Stomach (tissue), 9 donors: ENCODE measurements around the gene PHF19. TPM values are rescaled to one million over a fixed set of nuclear protein-coding genes. Genes with fewer than 3 reads are reported as not detected.

Experiments used
- DNase-seq, 2 donors: peaks; one replicate each; pipeline versions ENCODE4 v3.0.0 to v3.0.0-alpha.2; 2013 to 2019
- H3K27ac ChIP-seq, 5 donors: fragments of 200-600 bp in 4 of 5; sonication (generic) in 4 of 5; one replicate each; pipeline ENCODE4 v1.5.1; 2013 to 2019; ENCODE audit warnings: mild to moderate bottlenecking in 1 of 5, moderate library complexity in 1 of 5
- H3K27me3 ChIP-seq, 3 donors: fragments of 200-600 bp; sonication (generic); one replicate each; pipeline ENCODE4 v1.5.1; 2017 to 2019; ENCODE audit warnings: mixed run types in 1 of 3
- H3K36me3 ChIP-seq, 4 donors: fragments of 200-600 bp; sonication (generic); 1 replicate in 3 of 4; 2 replicates in 1 of 4; pipeline ENCODE4 v1.5.1; 2016 to 2019
- H3K4me1 ChIP-seq, 4 donors: fragments of 200-600 bp; sonication (generic); one replicate each; pipeline ENCODE4 v1.5.1; 2016 to 2019
- H3K4me3 ChIP-seq, 4 donors: fragments of 200-600 bp; sonication (generic) in 3 of 4; one replicate each; pipeline ENCODE4 v1.5.1; 2016 to 2019; ENCODE audit warnings: mild to moderate bottlenecking in 1 of 4
- H3K9me3 ChIP-seq, 4 donors: fragments of 200-600 bp; sonication (generic); one replicate each; pipeline ENCODE4 v1.5.1; 2016 to 2019
- EP300 ChIP-seq: sonication (generic); formaldehyde crosslinking; IDR thresholded peaks from one replicate; pipeline ENCODE4 v1.6.1; 2017; ENCODE audit warnings: antibody characterized with exemption
- POLR2A ChIP-seq, 4 donors: fragments of 450-650 bp; IDR thresholded peaks; one replicate each; pipeline ENCODE4 v1.6.1; 2016; ENCODE audit warnings: antibody characterized with exemption in 4 of 4, control low read depth in 2 of 4, mild to moderate bottlenecking in 1 of 4, moderate library complexity in 1 of 4
- POLR2AphosphoS5 ChIP-seq, 3 donors: sonication (generic); formaldehyde crosslinking; IDR thresholded peaks; one replicate each; pipeline ENCODE4 v1.6.1; 2016; ENCODE audit warnings: antibody characterized with exemption in 3 of 3
- WGBS, 5 donors: extraction: QIAGEN DNeasy Blood & Tissue Kit in 3 of 5; methylation state at CpG; one replicate each; pipeline versions ENCODE4 v1.1.5 to v1.1.7; 2013 to 2018; 5-methylcytosine and 5-hydroxymethylcytosine counted together
- intact Hi-C: fragments of 100-400 bp; cut with DNase I; formaldehyde crosslinking; loops from one replicate; pipeline ENCODE4 v1.15.1; 2023; ENCODE audit warnings: low total_unique reads
- polyA plus RNA-seq, 3 donors: library from polyadenylated mRNA; stranded (reverse); fragments of 200-250 nt; gene quantifications; one replicate each; pipeline ENCODE4 v1.2.3, GENCODE V29; 2013
- total RNA-seq, 5 donors: library from RNA; depleted of rRNA; stranded (reverse); fragments of >200 nt; gene quantifications; one replicate each; pipeline versions ENCODE4 v1.1.0 to v1.2.3, GENCODE V29; 2014 to 2016
- TF ChIP-seq, protein P1 (sequence below), 7 experiments: fragments of 450-650 bp in 4 of 7; fragments of 200-600 bp in 3 of 7; sonication (generic) in 3 of 7; IDR thresholded peaks; one replicate each; pipeline ENCODE4 v1.5.1; 2016 to 2019; ENCODE audit warnings: antibody characterized with exemption in 7 of 7, control low read depth in 2 of 7, mild to moderate bottlenecking in 1 of 7
- donor health status: healthy with polysubstance abuse.
- donor health status: Bipolar disorder and iron deficiency.
- donor health status: healthy.

Gene PHF19
- total and polyA plus RNA-seq, 8 donors = 10.7 to 251 (median 27.2) TPM

DNA sequence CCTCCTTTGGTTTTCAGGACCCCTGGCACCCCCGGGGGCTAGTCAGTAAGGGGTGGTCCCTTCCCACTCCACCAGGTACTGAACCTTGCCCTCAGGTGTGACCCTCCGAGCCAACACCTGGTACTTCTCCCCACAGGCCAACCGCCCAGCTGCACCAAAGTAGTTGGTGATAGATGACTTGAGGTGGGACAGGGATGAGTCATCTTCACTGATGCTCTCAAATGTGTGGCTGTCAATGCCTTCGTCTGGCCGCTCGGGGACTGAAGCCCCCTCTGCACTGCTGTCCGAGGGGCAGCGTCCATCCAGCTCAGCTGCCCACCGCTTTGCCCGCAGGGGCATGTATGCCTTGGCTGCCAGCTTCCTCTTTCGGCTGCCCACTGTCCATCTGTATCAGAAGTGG is 19.1 kb downstream of the PHF19 start:
- Histone ChIP-seq H3K36me3 (peaks cover 43 to 79% (median 66%) of the 10 kb centered on the region in 4 donors), H3K4me1 (peaks cover 7 to 21% (median 18%) of the 10 kb centered on the region in 4 donors), H3K27ac (peak overlapping the region in 3 of 5 donors; percentile 37 to 42 (median 38)), H3K9me3 (no peaks in the 10 kb centered on the region), H3K4me3 (no peak overlapping the region), H3K27me3 (no peaks in the 10 kb centered on the region)
- WGBS, 5 donors = 76 to 93% (median 90%) methylated on average over 7 to 11 of the region's 11 CpGs
- TF ChIP-seq, protein P1, sequence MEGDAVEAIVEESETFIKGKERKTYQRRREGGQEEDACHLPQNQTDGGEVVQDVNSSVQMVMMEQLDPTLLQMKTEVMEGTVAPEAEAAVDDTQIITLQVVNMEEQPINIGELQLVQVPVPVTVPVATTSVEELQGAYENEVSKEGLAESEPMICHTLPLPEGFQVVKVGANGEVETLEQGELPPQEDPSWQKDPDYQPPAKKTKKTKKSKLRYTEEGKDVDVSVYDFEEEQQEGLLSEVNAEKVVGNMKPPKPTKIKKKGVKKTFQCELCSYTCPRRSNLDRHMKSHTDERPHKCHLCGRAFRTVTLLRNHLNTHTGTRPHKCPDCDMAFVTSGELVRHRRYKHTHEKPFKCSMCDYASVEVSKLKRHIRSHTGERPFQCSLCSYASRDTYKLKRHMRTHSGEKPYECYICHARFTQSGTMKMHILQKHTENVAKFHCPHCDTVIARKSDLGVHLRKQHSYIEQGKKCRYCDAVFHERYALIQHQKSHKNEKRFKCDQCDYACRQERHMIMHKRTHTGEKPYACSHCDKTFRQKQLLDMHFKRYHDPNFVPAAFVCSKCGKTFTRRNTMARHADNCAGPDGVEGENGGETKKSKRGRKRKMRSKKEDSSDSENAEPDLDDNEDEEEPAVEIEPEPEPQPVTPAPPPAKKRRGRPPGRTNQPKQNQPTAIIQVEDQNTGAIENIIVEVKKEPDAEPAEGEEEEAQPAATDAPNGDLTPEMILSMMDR (IDR thresholded peaks at IDR 0.05) = no peak
- no peak for TF ChIP-seq EP300
- no peak for TF ChIP-seq POLR2A (IDR thresholded peaks at IDR 0.05)
- TF ChIP-seq POLR2AphosphoS5 (IDR thresholded peaks at IDR 0.05) = no peak
- DNase-seq = no peak
- intact Hi-C loops = no loop called here

GRCh38 chr9:120857481-120857880 is 19.5 kb downstream of the PHF19 start:
- intact Hi-C loops = no loop called here
- H3K27ac ChIP-seq = peak overlapping the region in 3 of 5 donors; percentile 37 to 42 (median 38)
- H3K36me3 ChIP-seq = peaks cover 38 to 79% (median 66%) of the 10 kb centered on the region in 4 donors
- peak in 1 of 2 donors; percentile 50 for DNase-seq
- 32 to 58% (median 44%) methylated on average over 7 of the region's 7 CpGs for WGBS, 5 donors
- H3K9me3 ChIP-seq = no peaks in the 10 kb centered on the region
- no peaks in the 10 kb centered on the region for H3K27me3 ChIP-seq
- H3K4me3 ChIP-seq = no peak overlapping the region
- TF ChIP-seq POLR2A (IDR thresholded peaks at IDR 0.05) (no peak), POLR2AphosphoS5 (IDR thresholded peaks at IDR 0.05) (no peak), EP300 (no peak)
- TF ChIP-seq, protein P1 (IDR thresholded peaks at IDR 0.05) = no peak
- H3K4me1 ChIP-seq = peaks cover 7 to 22% (median 19%) of the 10 kb centered on the region in 4 donors

DNA sequence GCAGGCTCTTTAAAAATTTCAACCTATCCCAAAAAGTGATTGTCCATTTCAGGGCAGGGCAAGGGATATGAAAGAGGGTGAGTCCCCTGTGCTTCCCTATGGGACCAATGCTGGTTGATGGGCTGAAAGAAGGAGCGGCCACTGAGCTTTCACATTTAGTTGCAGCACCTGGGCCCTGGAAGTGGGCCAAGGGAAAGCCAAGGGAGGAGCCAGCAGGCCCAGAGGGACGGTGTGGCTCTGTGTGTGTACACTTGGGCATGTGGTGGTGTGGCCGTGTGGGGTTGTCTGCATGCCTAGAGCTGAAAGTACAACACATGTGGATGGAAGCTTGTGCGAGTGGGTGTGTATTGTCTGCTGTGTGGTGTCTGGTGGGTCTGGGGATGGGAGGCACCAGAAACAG is 20.3 kb downstream of the PHF19 start:
- peak; percentile 61 to 88 for DNase-seq

GRCh38 chr9:120855827-120856670 is 20.9 kb downstream of the PHF19 start:
- TF ChIP-seq, protein P1 (IDR thresholded peaks at IDR 0.05) = no peak
- TF ChIP-seq POLR2AphosphoS5 (IDR thresholded peaks at IDR 0.05) = no peak
- TF ChIP-seq POLR2A (IDR thresholded peaks at IDR 0.05) = no peak
- TF ChIP-seq EP300 = no peak
- H3K27me3 ChIP-seq = no peaks in the 10 kb centered on the region
- WGBS, 5 donors = 86 to 92% (median 89%) methylated on average over 6 to 7 of the region's 7 CpGs
- intact Hi-C loops = no loop called here
- no peaks in the 10 kb centered on the region for H3K9me3 ChIP-seq
- H3K27ac ChIP-seq = no peak overlapping the region
- H3K36me3 ChIP-seq = peaks cover 30 to 79% (median 63%) of the 10 kb centered on the region in 4 donors
- H3K4me1 ChIP-seq = peaks cover 7 to 22% (median 19%) of the 10 kb centered on the region in 4 donors
- DNase-seq = no peak
- no peak overlapping the region for H3K4me3 ChIP-seq

More for the DNA sequence above, 20.3 kb downstream of the PHF19 start:
- Histone ChIP-seq H3K36me3 (peaks cover 34 to 79% (median 65%) of the 10 kb centered on the region in 4 donors), H3K27me3 (no peaks in the 10 kb centered on the region), H3K4me3 (no peak overlapping the region), H3K27ac (peak overlapping the region in 1 of 5 donors; percentile 42), H3K9me3 (no peaks in the 10 kb centered on the region), H3K4me1 (peaks cover 7 to 22% (median 19%) of the 10 kb centered on the region in 4 donors)
- peak in 1 of 3 donors; percentile 54 for TF ChIP-seq POLR2AphosphoS5 (IDR thresholded peaks at IDR 0.05)
- no peak for TF ChIP-seq POLR2A (IDR thresholded peaks at IDR 0.05)
- WGBS, 5 donors = 27 to 65% (median 34%) methylated on average over 4 of the region's 4 CpGs
- intact Hi-C loops = no loop called here
